HG02970 (cell line): ENCODE data around the gene SNCG.

Experiments
- ATAC-seq: cut with Tn5 transposase; IDR thresholded peaks from one replicate; pipeline ENCODE4 v1.9.1; 2021; ENCODE audit warnings: mild to moderate bottlenecking, moderate library complexity, moderate number of reproducible peaks; ENCODE audit not compliant: unreplicated experiment, low FRiP score

SNCG gene

GRCh38 chr10:86959737-86960002 is 1.3 kb downstream of the SNCG start:
- no peak for ATAC-seq

GRCh38 chr10:86960003-86960862 is 1.8 kb downstream of the SNCG start:
- no peak for ATAC-seq

- ATAC-seq: no peak
Observed at GRCh38 chr10:86960863-86961434, 2.5 kb downstream of the SNCG start.

- ATAC-seq: no peak
Observed at GRCh38 chr10:86961481-86962091, 3.2 kb downstream of the SNCG start.

GRCh38 chr10:86962136-86962980 is 4.0 kb downstream of the SNCG start:
- ATAC-seq: no peak

GRCh38 chr10:86962981-86963310 is 4.5 kb downstream of the SNCG start:
- no peak for ATAC-seq

- no peak for ATAC-seq
Observed at GRCh38 chr10:86963341-86963919, 5.0 kb downstream of the SNCG start.

GRCh38 chr10:86964061-86964846 is 5.9 kb downstream of the SNCG start:
- ATAC-seq: no peak

GRCh38 chr10:86964847-86965190 is 6.4 kb downstream of the SNCG start:
- ATAC-seq: no peak

GRCh38 chr10:86965986-86966654 is 7.7 kb downstream of the SNCG start:
- ATAC-seq: no peak

- no peak for ATAC-seq
Observed at GRCh38 chr10:86967481-86967941, 9.1 kb downstream of the SNCG start.

GRCh38 chr10:86968271-86968993 is 10.0 kb downstream of the SNCG start, which contains the start of gene ADIRF:
Gene ADIRF (plus strand): TSS chr10:86968482. CDS start chr10:86968545, 63 bp downstream.
- ATAC-seq: no peak

- no peak for ATAC-seq
Observed at GRCh38 chr10:86968994-86969355, 10.6 kb downstream of the SNCG start.

- ATAC-seq: no peak
Observed at GRCh38 chr10:86969421-86970041, 11.1 kb downstream of the SNCG start.

GRCh38 chr10:86970162-86970981 is 12.0 kb downstream of the SNCG start:
- no peak for ATAC-seq

- no peak for ATAC-seq
Observed at GRCh38 chr10:86970982-86971231, 12.5 kb downstream of the SNCG start.

- ATAC-seq: peak; percentile 69
Observed at GRCh38 chr10:86971232-86971991, 13.0 kb downstream of the SNCG start.
